Hepatocyte (in vitro differentiated cells): ENCODE measurements around the gene HAT1. TPM values are rescaled to one million over a fixed set of nuclear protein-coding genes. Genes with fewer than 3 reads are reported as not detected.

Experiments
- DNase-seq: peaks from one replicate; pipeline ENCODE4 v3.0.0-alpha.2; 2016; ENCODE audit warnings: low spot score
- H2AFZ ChIP-seq: fragments of 200-600 bp; sonication (generic); 2 replicates; pipeline ENCODE4 v1.6.0; 2016; ENCODE audit warnings: antibody characterized with exemption, mild to moderate bottlenecking
- H3K27ac ChIP-seq: fragments of 200-600 bp; sonication (generic); 2 replicates; pipeline ENCODE4 v1.5.1; 2016; ENCODE audit warnings: mild to moderate bottlenecking
- H3K27me3 ChIP-seq: fragments of 200-600 bp; sonication (generic); 2 replicates; pipeline ENCODE4 v1.6.1; 2016
- H3K36me3 ChIP-seq: fragments of 200-600 bp; sonication (generic); replicated peaks from 2 replicates; pipeline ENCODE4 v1.5.1; 2016; ENCODE audit warnings: low read depth; ENCODE audit not compliant: insufficient read depth
- H3K4me1 ChIP-seq: fragments of 200-600 bp; sonication (generic); 2 replicates; pipeline ENCODE4 v1.5.1; 2016; ENCODE audit warnings: mild to moderate bottlenecking, moderate library complexity; ENCODE audit not compliant: insufficient read depth
- H3K4me2 ChIP-seq: fragments of 200-600 bp; sonication (generic); 2 replicates; pipeline ENCODE4 v1.6.0; 2016
- H3K4me3 ChIP-seq: fragments of 200-600 bp; sonication (generic); 2 replicates; pipeline ENCODE4 v1.5.1; 2016; ENCODE audit warnings: mild to moderate bottlenecking
- H3K79me2 ChIP-seq: fragments of 200-600 bp; sonication (generic); 2 replicates; pipeline ENCODE4 v1.6.0; 2017; ENCODE audit warnings: mild to moderate bottlenecking
- H3K9me2 ChIP-seq: fragments of 200-600 bp; sonication (generic); replicated peaks from 2 replicates; pipeline ENCODE4 v1.6.0; 2017; ENCODE audit warnings: mild to moderate bottlenecking; ENCODE audit not compliant: insufficient read depth
- H3K9me3 ChIP-seq: fragments of 200-600 bp; sonication (generic); 2 replicates; pipeline ENCODE4 v1.5.1; 2016; ENCODE audit warnings: low read depth, mild to moderate bottlenecking
- H4K20me1 ChIP-seq: fragments of 200-600 bp; sonication (generic); 2 replicates; pipeline ENCODE4 v1.6.0; 2016; ENCODE audit warnings: mild to moderate bottlenecking; ENCODE audit not compliant: insufficient read depth, poor library complexity, severe bottlenecking
- EZH2 ChIP-seq: fragments of 200-600 bp; sonication (generic); IDR thresholded peaks from 2 replicates; pipeline ENCODE4 v1.6.1; 2016; ENCODE audit warnings: antibody characterized with exemption, mild to moderate bottlenecking, borderline replicate concordance
- EZH2phosphoT487 ChIP-seq: fragments of 200-600 bp; sonication (generic); IDR thresholded peaks from one replicate; pipeline ENCODE4 v1.6.1; 2018; ENCODE audit warnings: antibody characterized with exemption, mild to moderate bottlenecking, low read depth, moderate library complexity; ENCODE audit not compliant: unreplicated experiment, severe bottlenecking
- WGBS: methylation state at CpG from one replicate; pipeline ENCODE4 v1.1.6; 2016; ENCODE audit warnings: low lambda C conversion rate; ENCODE audit errors: missing lambda C conversion rate; 5-methylcytosine and 5-hydroxymethylcytosine counted together
- polyA plus RNA-seq: library from polyadenylated mRNA; unstranded; fragments of >200 nt; fragmentation: Nextera tagmentation; extraction: Ambion mirVana; gene quantifications from 2 replicates; pipeline ENCODE4 v1.2.1, GENCODE V29; 2016
- total RNA-seq: library from RNA; depleted of rRNA; stranded (reverse); fragments of >200 nt; gene quantifications from 2 replicates; pipeline ENCODE4 v1.2.3, GENCODE V29; 2014
- TF ChIP-seq, protein P1 (sequence below): fragments of 200-600 bp; sonication (generic); IDR thresholded peaks from 2 replicates; pipeline ENCODE4 v1.5.1; 2016; ENCODE audit warnings: antibody characterized with exemption, mild to moderate bottlenecking; ENCODE audit not compliant: poor library complexity

The HAT1 gene
- total and polyA plus RNA-seq, 2 experiments from 2014 or later = 35.3 to 54.3 TPM

DNA sequence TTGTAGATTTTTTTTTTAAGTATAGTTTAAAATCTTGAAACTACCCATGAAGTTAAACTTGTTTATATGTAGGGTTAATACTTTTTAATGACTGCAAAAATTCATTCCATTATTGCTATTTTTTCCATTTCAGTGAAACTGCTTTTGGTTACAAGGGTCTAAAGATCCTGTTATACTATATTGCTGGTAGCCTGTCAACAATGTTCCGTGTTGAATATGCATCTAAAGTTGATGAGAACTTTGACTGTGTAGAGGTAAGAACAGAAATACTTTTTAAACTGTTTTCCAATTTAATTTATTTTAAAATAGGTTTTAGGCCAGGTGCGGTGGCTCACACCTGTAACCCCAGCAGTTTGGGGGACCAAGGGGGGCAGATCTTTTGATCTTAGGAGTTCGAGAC is 30.5 kb downstream of the HAT1 start:
- Histone ChIP-seq H3K4me1 (no peaks in the 10 kb centered on the region), H3K27ac (no peak overlapping the region), H3K9me3 (no peaks in the 10 kb centered on the region), H4K20me1 (no peaks in the 10 kb centered on the region), H2AFZ (no peak overlapping the region), H3K9me2 (no peaks in the 10 kb centered on the region), H3K4me3 (no peak overlapping the region), H3K36me3 (no peaks in the 10 kb centered on the region), H3K27me3 (no peaks in the 10 kb centered on the region), H3K79me2 (no peaks in the 10 kb centered on the region), H3K4me2 (no peak overlapping the region)
- DNase-seq = no peak
- TF ChIP-seq, protein P1, sequence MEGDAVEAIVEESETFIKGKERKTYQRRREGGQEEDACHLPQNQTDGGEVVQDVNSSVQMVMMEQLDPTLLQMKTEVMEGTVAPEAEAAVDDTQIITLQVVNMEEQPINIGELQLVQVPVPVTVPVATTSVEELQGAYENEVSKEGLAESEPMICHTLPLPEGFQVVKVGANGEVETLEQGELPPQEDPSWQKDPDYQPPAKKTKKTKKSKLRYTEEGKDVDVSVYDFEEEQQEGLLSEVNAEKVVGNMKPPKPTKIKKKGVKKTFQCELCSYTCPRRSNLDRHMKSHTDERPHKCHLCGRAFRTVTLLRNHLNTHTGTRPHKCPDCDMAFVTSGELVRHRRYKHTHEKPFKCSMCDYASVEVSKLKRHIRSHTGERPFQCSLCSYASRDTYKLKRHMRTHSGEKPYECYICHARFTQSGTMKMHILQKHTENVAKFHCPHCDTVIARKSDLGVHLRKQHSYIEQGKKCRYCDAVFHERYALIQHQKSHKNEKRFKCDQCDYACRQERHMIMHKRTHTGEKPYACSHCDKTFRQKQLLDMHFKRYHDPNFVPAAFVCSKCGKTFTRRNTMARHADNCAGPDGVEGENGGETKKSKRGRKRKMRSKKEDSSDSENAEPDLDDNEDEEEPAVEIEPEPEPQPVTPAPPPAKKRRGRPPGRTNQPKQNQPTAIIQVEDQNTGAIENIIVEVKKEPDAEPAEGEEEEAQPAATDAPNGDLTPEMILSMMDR = no peak
- TF ChIP-seq EZH2 (no peak), EZH2phosphoT487 (no peak)
- WGBS = over 99% methylated on average over 3 of the region's 3 CpGs

DNA sequence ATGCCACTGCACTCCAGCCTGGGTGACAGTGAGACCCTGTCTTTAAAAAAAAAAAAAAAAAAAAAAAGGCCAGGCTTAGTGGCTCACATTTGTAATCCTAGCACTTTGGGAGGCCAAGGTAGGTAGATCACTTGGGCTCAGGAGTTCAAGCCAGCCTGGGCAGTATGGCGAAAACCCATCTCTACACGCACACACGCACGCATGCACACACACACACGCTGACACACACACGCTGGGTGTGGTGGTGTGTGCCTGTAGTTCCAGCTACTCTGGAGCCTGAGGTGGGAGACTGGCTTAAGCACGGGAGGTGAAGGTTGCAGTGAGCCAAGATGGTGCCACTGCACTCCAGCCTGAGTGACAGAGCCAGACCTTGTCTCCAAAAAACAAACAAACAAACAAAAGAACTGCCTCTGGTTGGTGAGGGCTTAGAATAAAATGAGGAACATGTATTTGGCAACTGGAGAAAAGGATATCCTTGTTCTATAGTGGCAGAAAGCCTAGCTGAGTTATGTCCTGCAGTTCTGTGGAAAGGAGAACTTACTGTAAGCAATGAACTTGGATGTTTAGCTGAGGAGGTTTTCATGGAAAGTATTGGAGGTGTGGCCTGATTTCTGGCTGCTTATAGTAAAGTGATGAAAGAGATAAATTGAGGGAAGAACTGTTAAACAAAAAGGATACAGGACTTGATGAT is 34.0 kb downstream of the HAT1 start:
- no peak for DNase-seq

DNA sequence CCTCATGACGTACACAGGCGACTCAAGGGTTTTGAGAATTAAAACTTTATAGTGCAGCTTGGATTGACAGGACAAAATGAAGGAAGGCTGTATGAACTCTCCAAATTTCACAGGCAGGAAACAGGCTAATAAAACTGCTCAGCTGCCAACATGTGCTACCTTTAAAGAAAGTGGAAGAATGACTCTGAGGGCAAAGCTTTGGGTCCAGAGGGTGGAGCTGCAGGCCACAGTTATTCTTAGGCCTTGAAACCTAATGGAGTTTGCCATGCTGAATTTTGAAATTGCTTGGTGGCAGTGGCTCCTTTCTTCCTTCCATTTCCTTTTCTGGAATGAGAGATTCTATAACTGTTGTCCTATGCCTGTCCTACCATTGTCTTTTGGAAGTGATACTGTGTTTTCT is 34.8 kb downstream of the HAT1 start:
- Histone ChIP-seq H3K4me3 (no peak overlapping the region), H3K27ac (no peak overlapping the region), H3K4me1 (no peaks in the 10 kb centered on the region), H3K36me3 (no peaks in the 10 kb centered on the region), H3K4me2 (no peak overlapping the region), H4K20me1 (no peaks in the 10 kb centered on the region), H3K9me2 (no peaks in the 10 kb centered on the region), H3K9me3 (no peaks in the 10 kb centered on the region), H3K27me3 (no peaks in the 10 kb centered on the region), H2AFZ (no peak overlapping the region), H3K79me2 (no peaks in the 10 kb centered on the region)
- no peak for TF ChIP-seq EZH2
- TF ChIP-seq, protein P1 = peak; percentile 3
- DNase-seq = no peak
- 85% methylated on average over 2 of the region's 2 CpGs for WGBS

More for the DNA sequence above, 34.0 kb downstream of the HAT1 start:
- no peaks in the 10 kb centered on the region for H3K79me2 ChIP-seq
- no peak overlapping the region for H3K4me2 ChIP-seq
- no peak overlapping the region for H3K4me3 ChIP-seq
- no peak overlapping the region for H2AFZ ChIP-seq
- 93% methylated on average over 7 of the region's 7 CpGs for WGBS
- H3K4me1 ChIP-seq = no peaks in the 10 kb centered on the region
- no peaks in the 10 kb centered on the region for H3K9me3 ChIP-seq
- no peaks in the 10 kb centered on the region for H3K9me2 ChIP-seq
- H3K27ac ChIP-seq = no peak overlapping the region
- TF ChIP-seq EZH2phosphoT487 (no peak), EZH2 (no peak)
- TF ChIP-seq, protein P1 = no peak
- H3K27me3 ChIP-seq = no peaks in the 10 kb centered on the region
- no peaks in the 10 kb centered on the region for H4K20me1 ChIP-seq
- no peaks in the 10 kb centered on the region for H3K36me3 ChIP-seq
